ENCODE data around the gene RBL2.

DNA sequence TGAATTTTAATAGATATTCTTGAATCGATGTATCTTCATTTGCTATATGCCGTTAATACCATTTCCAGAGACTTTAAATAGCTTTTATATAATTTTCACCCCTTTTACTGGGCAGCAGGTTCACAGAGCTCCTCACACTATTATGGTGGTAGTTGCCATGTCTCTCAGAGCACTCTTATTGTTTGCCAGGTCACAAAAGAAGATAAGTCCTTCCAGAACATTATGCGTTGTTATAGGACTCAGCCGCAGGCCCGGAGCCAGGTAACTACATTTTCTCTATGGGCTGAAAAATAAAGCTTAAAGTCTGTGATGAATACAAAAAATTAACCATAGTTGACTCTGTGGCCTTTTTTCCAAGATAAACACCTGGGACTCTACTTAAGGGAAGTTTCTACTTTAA lies 44.7 kb downstream of the RBL2 start:
- TF ChIP-seq GATA3 (IDR thresholded peaks at IDR 0.05; ENCODE audit: low read depth, low read length) = no peak
- no peak for TF ChIP-seq GATA2 (IDR thresholded peaks at IDR 0.05; ENCODE audit: low read depth, low read length)

All from SH-SY5Y (cell line).